GM12872 (cell line): ENCODE results near the gene WDR35.

ENCODE experiments used
- CTCF ChIP-seq: IDR thresholded peaks from 3 replicates; pipeline ENCODE4 v1.5.1; 2011; ENCODE audit warnings: low read depth, mild to moderate bottlenecking, low read length, moderate library complexity; ENCODE audit not compliant: insufficient read depth

WDR35 gene

GRCh38 chr2:19955544-19956422, 34.1 kb downstream of the WDR35 start:
- peak; percentile 68 for TF ChIP-seq CTCF

DNA sequence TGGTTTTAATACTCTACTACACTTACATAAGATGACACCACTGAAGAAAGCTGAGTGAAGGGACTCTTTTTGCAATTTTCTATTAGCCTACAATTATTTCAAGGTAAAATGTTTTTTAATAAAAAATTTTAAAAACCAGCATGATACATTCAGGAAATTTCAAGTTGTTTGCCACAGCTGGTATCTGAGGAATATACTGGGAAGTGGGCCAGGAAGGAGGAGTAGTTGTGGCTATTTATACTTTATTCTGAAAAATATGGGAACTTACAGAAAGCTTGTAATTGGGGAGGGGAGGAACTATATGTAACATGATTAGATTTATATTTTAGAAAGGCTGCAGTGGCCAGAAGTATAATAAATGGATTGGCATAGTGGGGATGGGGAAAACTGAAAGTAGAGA, 40.8 kb downstream of the WDR35 start:
- no peak for TF ChIP-seq CTCF

GRCh38 chr2:19947184-19947940, 42.5 kb downstream of the WDR35 start:
- no peak for TF ChIP-seq CTCF

DNA sequence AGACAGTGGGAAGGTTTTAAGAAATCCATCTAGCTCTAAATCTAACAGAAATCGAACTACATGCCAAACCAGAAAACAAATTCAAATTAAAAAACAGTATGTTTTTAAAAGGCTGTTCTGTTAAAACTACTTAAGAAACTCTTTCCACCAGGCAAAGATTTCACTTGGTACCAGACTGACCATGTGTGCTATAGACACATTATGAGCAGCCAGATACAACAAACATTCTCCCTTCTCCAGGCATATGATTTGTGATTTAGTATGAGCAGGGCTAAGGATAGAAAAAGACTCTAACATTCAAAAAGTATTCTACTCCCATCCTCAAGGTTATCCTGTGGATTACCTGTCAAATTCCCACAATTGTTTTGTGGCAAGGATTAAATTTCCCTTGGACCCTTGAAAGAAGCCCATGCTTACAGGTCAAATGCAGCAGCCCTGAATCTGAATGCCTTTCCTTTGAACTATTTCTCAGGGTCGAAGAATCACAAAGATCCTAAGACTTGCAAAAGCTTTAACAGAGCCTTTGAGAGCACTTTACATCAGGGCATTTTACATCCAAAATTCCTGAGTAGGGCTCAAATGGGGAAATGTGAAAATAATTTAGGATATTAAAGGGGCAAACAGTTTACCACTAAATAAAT, 45.6 kb downstream of the WDR35 start:
- TF ChIP-seq CTCF = no peak

DNA sequence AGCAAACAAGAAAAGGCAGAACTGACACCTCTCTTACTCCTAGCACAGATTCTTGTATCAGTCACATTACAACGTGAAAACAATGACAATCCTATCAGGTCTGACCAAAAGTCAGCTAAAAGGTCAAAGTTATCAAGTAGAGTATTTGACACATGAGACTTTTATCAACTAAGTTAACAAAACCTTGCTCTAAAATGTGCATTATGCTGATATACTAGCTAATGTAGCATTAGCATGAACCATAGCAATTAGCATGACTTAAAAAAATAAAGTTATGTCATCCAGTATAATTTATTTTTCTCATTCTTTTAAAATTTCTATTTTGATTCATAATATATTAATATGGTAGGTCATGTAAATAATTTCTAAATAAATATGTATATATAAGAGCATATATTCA, 46.7 kb downstream of the WDR35 start:
- no peak for TF ChIP-seq CTCF

DNA sequence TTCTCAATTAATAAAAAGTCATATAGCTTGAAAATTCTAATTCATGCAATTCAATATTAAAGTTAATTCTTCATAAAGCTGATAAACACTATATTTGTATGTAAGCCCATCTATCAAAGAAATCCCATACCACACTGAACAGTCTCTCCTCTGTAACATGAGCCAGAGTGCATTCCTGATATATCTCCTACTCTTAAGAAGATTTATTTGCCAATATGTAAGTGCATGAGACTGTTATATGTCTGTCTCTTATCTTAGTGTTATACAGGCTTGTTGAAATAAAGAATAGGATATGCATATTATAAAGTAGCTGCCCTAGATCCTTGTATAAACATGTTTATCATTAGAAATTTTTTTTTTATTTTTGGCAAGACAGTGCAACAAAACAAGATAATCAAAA, 47.7 kb downstream of the WDR35 start:
- no peak for TF ChIP-seq CTCF

DNA sequence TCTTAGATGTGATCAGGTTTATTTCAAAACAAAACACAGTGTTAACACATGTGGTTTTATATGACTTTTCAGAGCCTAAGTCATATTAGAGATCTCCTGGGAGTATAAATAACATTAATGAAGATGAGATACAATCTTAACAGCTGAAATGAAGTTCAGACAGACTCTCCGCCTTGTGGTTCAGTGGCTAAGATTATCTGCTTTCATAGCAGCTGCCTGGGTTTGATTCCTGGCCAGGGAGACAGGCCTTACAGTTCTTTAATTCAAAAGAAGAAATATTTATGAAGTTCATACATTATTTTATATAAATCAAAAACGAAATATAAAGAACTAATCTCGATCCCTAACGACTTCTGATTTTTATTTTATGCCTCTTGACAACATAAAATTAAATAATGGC, 52.9 kb downstream of the WDR35 start:
- TF ChIP-seq CTCF = no peak
